Cardiac septum (tissue), 1 donor: ENCODE measurements around the gene ARHGAP32. TPM values are rescaled to one million over a fixed set of nuclear protein-coding genes. Genes with fewer than 3 reads are reported as not detected.
"Not testable (repeated sequence)": the region's sequence is repeated elsewhere in the genome, so short reads cannot be mapped to it uniquely, and the experiment has no call there.

Experiments
- DNase-seq: peaks from one replicate; pipeline ENCODE4 v3.0.0-alpha.2; 2020; ENCODE audit warnings: low spot score
- intact Hi-C: fragments of 100-400 bp; cut with DNase I; formaldehyde crosslinking; loops from one replicate; pipeline ENCODE4 v1.14.0; 2022
- total RNA-seq: library from RNA; stranded (reverse); fragmentation: NEBNext Ultra II Directional; extraction: Animal tissue kit (Norgen Biotek cat#: 25700); gene quantifications from one replicate; pipeline ENCODE4 v1.2.1, GENCODE V29; 2021
- donor health status: DM: no; HTN: no; CAD: no.

ARHGAP32 gene
- total RNA-seq, 1 donor from 2014 or later: 4.1 TPM

DNA sequence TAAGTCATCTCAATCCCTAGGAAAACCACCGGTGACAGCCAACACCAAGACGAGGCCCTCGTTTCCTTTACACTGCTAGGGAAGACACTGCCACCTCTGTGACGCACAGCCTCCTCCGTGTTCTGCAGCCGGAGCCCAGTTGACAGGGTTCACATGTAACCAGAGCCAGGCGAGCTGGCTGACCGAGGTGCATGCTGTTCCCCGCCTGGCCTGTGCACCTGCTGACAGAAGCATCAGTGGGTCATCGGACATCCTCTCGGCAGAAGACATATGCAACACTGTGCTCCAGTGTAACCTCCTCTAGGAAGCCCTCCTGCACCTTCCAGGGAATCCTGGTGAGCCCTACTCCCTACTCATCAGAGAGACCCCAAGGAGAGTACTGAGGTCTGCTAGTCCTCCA, 135.2 kb downstream of the ARHGAP32 start:
- no peak for DNase-seq
- intact Hi-C loops: no loop called here

DNA sequence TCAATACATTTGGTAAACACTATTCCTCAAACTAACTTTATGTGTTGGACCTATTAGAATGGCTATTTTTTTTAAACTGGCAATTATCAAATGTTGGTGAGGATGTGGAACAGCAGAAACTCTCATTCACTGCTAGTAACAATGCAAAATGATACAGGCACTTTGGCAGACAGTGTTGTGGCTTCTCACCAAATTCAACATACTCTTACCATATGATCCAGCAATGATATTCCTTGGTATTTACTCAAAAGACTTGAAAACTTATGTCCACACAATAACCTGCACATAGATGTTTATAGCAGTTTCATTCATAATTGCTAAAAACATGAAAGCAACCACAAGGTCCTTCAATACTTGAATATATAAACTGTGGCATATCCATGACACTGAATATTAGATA, 136.9 kb downstream of the ARHGAP32 start:
- intact Hi-C loops: no loop called here
- no peak for DNase-seq

DNA sequence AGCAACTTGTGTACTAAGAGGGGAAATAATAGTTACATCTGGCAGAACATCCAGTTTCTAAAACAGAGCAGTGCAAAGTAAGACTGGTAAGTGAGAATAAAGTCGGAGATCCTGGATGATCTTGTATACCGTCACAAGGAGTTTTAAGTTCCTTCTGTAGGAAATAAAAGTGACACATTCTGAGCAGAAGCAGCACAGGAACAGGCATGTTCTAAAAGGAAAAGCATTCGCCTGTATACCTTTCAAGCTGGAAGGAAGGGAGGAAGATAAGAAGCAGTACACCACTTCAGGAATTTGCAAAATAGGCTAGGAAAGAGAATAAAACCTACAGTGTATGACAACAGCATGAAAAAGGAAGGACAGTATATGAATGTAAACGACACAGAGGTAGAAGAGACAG, 143.2 kb downstream of the ARHGAP32 start:
- intact Hi-C loops: no loop called here

DNA sequence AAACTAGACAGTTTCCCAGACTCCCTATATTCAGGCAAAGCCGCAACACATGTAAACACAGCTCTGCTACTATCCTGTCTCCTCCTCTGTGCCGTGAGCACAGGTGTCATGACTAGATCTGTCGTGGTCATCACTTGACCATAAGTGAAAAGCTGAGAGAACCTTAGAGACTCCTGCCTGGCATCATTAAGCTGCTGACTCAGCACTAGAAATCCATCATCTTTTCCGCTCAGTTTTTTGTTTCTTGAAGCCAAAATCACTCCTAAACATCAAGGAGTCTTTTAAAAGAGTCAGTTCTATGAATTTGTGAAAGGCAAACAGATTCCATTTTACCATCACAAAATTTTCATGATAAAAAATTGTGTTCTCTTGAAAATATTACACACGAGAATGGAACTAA, 147.0 kb downstream of the ARHGAP32 start:
- intact Hi-C loops: no loop called here
- no peak for DNase-seq

More for the DNA sequence above, 143.2 kb downstream of the ARHGAP32 start:
- no peak for DNase-seq

DNA sequence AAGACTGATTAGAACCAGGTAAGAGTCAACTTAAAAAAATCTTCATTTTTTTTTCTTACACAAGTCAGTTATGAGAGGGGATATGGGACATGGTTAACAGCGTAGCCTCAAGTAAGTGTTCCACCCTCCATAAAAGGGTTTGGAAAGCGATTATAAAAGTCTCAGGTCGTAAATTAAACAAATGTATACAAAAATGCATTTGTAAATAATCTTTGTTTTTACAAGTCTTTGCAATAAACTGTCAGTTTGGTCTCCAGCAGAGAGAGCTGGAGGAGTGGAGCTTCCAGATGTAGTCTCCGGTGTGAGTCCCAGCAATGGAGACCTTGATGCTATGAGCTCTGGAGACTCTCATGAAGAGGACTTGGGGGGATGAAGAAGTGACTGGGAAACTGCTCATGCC, 149.6 kb downstream of the ARHGAP32 start:
- intact Hi-C loops: no loop called here
- DNase-seq: no peak

DNA sequence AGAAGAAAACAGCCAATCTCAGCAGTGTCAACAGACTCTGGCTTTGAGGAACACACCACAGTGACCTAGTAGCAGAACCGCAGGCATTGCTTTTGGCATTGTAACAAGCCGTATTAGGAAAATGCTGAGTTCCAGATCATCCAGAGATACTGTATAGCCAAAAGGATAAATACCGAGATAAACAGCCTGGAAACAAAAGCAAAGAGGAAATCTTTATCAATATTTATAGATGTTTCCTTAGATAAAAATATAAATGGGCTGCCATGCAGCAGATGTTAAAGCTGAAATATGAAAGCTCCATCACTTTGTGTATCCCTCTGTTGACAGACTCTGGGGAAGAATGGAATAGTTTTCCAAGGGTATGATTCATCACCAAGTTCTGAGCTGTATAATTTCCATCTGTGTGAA, 150.5 kb downstream of the ARHGAP32 start:
- no peak for DNase-seq
- intact Hi-C loops: no loop called here

DNA sequence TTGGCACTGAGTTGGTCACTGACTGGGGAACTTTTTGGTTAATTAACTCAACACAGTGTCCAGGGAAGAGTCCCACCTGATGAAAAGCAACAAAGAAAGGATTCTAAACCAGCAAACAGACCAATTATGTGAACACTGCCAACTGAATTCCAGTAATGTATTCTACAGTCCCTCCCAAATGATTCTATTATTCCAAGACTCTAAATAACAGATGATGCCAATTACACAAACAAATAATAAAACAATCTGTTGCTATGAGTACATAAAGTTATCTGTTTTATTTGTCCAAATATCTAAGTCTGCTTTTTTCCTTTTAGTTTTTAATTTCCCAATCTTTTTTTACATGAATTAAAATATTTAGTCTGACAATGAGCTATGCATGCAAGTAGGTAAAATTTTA, 151.2 kb downstream of the ARHGAP32 start:
- no peak for DNase-seq
- intact Hi-C loops: no loop called here

DNA sequence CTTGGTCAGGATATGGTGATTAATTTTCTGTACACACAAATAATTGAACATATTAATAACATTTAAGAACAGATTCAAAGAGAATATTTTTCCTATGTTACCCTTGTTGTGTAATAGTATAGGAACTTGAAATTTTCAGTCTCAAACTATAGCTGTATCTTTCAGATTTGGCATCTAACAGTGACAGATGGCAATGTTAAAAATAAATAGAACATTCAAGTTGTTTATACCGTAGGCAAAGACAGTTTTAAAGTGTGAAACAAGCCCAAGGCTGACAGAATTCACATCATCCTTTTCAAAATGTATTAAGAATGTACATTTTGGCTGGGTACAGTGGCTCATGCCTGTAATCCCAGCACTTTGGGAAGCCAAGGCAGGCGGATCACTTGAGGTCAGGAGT, 156.9 kb downstream of the ARHGAP32 start:
- intact Hi-C loops: no loop called here
- DNase-seq: no peak

DNA sequence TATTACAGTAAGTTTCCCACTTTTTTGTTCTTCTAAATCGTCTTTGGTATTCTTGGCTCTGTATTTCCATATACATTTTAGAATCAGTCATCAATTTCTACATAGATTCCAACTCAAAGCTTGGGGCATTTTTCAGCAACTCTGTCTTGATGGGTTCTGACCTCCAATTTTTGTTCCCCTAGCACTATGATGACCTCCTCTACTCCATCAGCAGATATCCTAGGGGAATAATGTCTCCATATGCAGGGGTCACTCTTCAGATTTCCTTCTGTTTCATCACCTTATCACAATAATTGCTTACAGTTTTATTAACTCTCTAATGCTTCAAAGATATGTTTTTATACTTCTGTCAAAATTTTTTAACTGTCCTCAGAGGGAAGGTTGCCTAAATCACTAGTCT, 158.1 kb downstream of the ARHGAP32 start:
- DNase-seq: no peak
- intact Hi-C loops: no loop called here

DNA sequence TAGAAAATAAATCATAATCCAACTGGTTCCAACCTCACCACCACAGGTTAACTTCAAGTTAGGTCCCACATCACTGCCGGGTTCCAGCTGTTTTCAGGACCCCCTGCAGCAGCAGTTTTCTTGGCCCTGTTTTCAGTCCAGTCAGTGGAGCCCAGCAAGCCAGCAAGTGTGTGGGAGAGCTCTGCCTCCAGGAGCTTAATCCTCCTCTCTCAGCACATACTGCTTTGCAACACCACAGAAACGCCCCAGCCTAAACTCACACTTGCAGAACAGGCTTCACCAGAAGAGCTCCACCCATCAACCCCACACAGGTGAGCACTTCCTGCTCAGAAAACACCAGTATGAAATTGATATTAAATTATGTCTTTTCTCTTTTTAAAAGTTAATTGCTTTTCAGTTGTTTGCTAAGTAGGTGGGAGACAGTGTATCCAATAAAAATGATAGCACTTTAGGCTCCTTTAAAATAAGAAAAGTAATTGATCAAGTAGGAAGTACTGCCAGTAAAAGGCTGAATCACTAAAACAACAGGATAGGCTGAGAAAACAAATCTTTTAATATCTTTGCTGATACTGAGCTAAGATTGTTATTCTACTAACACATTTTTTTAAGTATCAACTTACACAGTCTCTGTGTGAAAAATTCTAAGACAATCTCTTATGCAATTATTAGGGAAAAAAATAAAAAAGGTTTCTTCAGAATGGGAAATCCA, 168.0 kb downstream of the ARHGAP32 start:
- intact Hi-C loops: no loop called here
- DNase-seq: no peak

DNA sequence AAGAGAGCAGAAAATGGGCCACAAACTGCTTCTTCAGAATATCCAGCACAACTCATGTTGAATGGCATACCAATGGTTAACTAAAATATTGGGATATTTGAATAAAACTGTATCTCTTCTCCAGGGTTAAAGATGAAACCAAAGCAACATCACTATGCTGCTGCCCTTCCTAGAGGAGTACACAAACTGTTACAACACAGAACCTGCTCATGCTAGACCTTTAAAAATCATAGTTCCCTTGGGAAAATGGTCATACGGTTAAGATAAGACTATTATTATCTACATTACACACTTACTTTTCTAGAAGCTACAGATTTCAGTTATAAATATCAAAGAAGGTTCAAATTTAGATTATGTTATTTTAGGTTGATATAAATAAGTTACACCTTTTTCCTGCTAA, 170.8 kb downstream of the ARHGAP32 start:
- no peak for DNase-seq
- intact Hi-C loops: no loop called here

DNA sequence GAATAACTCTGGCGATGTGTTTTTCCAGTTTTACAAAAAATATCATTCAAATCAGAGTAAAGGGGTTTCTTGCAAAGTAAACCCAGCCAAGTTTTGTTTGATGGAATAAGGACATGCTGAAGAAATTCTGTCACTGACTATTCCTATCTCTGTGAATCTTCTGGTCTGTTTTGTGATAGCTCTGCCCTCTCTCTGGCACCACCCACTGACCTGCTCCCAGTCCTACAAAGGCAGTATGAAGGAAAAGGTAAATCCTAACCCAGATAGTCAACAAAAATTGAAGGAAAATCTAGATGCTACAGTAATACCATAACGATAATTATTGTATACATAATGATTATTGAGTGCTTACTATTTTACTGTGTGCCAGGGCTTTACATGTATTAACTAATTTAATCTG, 173.1 kb downstream of the ARHGAP32 start:
- intact Hi-C loops: no loop called here
- no peak for DNase-seq

DNA sequence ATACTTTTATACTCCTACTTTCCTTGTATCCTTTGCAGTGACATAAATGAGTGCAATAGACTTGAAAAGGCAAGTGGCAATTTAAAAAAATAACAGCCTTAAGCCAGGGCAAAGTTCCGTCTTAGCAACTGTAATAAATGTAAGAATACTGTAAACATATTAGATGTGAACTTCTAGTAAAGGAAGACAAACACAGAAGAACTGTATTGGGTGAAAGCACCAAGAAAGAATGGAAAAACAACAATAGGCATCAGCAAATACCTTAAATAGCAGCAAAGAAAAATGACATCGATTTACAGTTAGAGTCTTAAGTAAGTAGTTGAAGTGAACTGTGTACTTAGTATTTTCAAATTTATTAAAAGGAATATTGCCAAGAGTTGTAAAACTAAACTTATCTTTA, 174.0 kb downstream of the ARHGAP32 start:
- intact Hi-C loops: no loop called here
- no peak for DNase-seq

DNA sequence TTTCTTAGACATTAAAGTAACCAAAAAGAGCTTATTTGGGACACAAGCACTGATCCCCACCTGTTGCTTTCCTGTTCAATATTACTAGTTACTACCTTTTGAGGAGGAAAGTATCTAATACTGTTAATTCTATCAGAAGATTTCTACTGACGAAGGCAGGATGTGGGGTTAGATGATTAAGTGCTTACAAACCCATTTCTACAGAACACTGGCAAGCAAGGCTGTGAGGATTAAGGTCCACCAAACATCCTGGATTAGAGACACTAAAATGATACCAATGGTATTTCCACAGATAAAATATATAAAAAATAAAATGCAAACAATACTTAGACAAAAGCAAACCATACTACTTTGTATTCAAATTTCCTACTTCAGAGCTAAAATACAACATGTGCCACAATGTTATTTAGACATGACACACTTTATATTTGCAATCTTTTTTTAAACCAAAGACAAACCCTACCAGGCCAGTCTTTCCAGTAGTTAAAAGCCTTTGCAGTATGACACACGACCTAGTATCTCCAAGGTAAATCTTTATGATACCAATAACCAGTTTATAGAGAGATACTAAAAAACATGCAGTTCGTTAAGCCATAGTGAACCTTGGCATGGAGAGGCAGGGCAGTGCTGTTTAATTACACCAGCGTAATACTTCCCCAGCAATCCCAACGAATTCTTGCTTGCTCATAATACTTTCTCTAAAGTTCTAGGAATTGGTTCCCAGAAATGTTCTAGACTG, 178.2 kb downstream of the ARHGAP32 start:
- intact Hi-C loops: no loop called here
- DNase-seq: no peak

DNA sequence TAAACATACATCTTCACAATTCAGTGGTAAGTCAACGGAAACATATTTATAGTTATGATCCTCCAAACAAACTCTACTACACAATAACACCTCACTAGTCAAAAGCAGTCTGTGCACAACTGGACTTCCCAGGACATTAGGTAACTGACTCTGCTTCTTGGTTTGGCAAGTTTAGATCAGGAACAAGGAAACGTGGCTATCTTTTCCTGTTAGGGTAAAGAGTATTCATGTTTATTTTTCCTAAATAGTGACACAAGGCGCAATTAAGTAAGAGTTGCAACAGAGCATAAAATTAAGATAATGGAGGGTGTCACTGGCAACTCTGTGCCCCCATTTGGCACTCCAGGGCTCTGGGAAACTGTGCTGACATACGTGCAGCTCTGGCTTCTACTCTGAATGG, 179.2 kb downstream of the ARHGAP32 start:
- intact Hi-C loops: no loop called here
- DNase-seq: no peak

DNA sequence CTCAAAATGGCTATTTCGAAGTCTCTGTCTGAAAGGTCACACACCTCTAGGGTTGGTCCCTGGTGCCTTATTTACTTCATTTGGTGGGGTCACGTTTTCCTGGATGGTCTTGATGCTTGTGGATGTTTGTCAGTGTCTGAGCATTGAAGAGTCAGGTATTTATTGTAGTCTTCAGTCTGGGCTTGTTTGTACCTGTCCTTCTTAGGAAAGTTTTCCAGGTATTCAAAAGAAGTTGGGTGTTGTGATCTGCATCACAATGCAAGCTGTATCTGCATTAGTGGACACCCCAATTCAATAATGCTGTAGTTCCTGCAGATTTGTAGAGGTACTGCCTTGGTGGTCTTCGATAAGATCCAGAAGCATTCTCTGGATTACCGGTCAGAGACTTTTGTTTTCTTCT, 186.0 kb downstream of the ARHGAP32 start:
- intact Hi-C loops: no loop called here
- no peak for DNase-seq

DNA sequence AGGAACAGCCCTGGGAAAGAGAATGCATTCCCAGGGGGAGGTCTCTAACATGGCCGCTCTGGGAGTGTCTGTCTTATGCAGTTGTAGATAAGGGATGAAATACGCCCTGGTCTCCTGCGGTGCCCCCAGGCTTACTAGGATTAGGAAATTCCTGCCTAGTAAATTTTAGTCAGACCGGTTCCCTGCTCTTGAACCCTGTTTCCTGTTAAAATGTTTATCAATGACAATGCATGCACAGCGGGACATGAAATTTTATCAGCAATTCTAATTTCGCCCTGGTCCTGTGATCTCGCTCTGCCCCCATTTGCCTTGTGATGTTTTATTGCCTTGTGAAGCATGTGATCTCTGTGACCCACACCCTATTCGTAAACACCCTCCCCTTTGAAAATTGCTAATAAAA, 193.0 kb downstream of the ARHGAP32 start:
- intact Hi-C loops, DNase-seq: not testable (repeated sequence)

DNA sequence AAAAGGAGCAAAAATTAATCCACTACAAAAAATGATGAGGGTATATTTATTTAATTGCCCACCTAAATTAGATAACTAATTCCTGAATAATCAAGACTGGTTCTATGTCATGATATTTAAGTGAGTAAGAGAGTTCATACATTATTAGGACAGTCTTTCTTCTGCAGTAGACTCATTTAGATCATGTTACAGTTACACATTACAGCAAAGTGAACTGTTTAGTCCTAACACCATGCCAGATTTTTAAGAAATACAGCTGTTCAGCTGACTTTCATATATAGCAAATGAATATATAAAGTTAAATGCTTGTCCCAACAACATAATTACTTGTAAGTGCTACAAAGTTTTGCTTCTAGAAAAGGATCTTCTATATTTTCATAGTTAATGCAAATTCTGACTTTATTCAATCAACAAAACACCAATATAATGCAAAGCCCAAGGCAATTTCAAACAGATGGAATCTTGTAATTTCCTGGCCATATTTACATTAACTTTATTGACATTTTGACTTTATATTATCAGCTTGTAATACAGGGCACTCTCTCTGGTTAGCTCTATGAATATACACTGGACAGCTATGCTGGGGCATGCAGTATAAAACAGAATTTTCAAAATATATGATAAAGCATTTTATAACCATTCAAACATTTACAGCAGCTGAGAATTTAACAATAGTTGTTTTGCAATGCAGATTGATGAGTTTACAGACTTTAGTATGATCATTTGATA, 203.7 kb downstream of the ARHGAP32 start:
- no peak for DNase-seq
- intact Hi-C loops: no loop called here

DNA sequence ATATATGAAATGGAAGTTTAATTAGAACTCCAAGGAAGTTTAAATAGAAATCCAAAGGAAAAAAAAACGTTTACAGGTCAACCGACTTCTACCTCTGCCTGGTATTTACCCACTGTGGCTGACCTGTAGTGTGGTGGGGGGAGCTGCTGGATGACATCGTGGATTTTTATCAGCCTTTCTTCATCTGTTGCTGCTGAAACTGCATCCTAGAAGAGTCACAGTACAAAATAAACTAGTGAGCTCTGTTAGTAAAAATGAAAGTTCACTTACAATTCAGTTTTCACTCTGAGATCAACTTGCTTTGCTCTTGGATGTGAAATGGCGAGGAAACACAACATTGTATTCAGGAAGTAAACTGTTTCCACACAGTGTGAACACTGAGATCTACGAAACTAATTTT, 206.2 kb downstream of the ARHGAP32 start:
- intact Hi-C loops: no loop called here
- DNase-seq: no peak

DNA sequence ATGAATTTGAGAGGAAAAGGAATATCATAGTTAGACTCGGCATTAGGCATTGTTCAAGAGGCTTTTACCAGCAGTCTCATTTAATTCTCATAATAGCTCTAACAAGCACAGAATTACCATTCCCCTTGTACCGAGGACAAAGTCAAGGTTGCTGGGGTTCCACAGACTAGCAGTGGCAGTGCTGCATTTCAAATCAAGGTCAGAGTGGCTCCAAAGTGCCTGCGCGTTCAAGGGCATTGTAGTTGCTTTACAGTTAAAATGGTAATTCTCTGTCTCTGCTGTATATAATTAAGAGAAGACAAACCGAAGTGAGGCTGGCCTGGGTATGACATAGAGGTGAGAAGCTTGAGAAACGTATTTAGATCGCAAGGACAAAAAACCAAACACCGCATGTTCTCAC, 209.1 kb downstream of the ARHGAP32 start:
- DNase-seq: no peak
- intact Hi-C loops: no loop called here

DNA sequence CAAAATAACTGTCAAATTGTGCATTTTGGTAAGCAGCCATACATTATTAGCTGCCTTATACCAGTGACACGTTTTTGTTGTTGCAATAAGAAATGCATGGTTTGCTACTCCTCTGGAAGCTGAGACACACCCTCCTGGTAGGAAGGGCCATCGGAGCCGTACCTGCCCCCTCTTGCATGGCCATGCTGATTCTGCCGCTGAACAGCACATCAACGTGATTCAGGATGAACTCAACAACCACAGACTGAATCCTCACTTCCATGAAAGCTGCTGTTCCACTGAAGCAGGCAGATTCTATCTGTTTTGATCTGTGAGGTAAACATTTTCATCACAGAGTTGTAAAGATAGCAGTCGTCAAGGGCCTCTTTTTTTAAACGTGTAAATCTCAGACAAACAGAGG, 210.9 kb downstream of the ARHGAP32 start:
- DNase-seq: no peak
- intact Hi-C loops: no loop called here
